ENCODE results near the gene UBXN2A. TPM values are rescaled to one million over a fixed set of nuclear protein-coding genes. Genes with fewer than 3 reads are reported as not detected.

Gene UBXN2A
- total RNA-seq, 2 donors from 2014 or later: 12.0 to 13.9 TPM

DNA sequence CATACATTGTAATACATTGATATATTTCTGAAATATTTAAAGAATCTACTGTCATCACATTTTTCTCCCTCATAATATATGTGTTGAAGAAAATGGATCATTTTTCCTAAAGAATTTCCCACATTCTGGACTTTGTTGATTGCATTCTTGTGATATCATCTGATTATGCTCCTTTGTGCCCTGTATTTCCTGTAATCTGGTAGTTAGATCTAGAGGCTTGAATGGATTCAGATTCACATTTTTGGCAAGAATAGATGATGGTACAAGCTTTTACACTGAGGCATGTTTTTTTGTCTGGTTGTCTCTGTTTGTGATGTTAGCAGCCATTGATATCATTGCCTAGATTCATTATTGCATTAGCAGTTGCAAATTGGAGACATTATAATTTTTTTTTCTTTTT is 13.4 kb downstream of the UBXN2A start:
- DNase-seq: no peak
- Mint-ChIP-seq H3K27me3 (no peaks in the 10 kb centered on the region), H3K27ac (peak overlapping the region; percentile 45), H3K36me3 (ENCODE audit: low read depth) (no peaks in the 10 kb centered on the region), H3K4me1 (no peaks in the 10 kb centered on the region), H3K4me3 (no peak overlapping the region)
- no peaks in the 10 kb centered on the region for H3K9me3 ChIP-seq (ENCODE audit: control insufficient read depth, low read length, poor library complexity, severe bottlenecking)
- no peak for ATAC-seq

- Mint-ChIP-seq H3K36me3 (ENCODE audit: low read depth) (no peaks in the 10 kb centered on the region), H3K4me3 (no peak overlapping the region), H3K27me3 (no peaks in the 10 kb centered on the region), H3K27ac (peak overlapping the region; percentile 45), H3K4me1 (no peaks in the 10 kb centered on the region)
- no peak for DNase-seq
- ATAC-seq: no peak
- no peaks in the 10 kb centered on the region for H3K9me3 ChIP-seq (ENCODE audit: control insufficient read depth, low read length, poor library complexity, severe bottlenecking)
Observed at GRCh38 chr2:23954325-23955014, 14.2 kb downstream of the UBXN2A start.

- no peak overlapping the region for H3K4me3 Mint-ChIP-seq
- H3K36me3 Mint-ChIP-seq (ENCODE audit: low read depth): peaks cover 4% of the 10 kb centered on the region
- H3K27ac Mint-ChIP-seq: no peak overlapping the region
- DNase-seq (no peak), ATAC-seq (no peak)
- peaks cover 2% of the 10 kb centered on the region for H3K4me1 Mint-ChIP-seq
- no peaks in the 10 kb centered on the region for H3K9me3 ChIP-seq (ENCODE audit: control insufficient read depth, low read length, poor library complexity, severe bottlenecking)
- no peaks in the 10 kb centered on the region for H3K27me3 Mint-ChIP-seq
Observed at GRCh38 chr2:23967846-23968245, 27.6 kb downstream of the UBXN2A start.

GRCh38 chr2:23976883-23977282 is 36.6 kb downstream of the UBXN2A start:
- Mint-ChIP-seq H3K4me1 (no peaks in the 10 kb centered on the region), H3K36me3 (ENCODE audit: low read depth) (no peaks in the 10 kb centered on the region), H3K27ac (no peak overlapping the region), H3K4me3 (no peak overlapping the region), H3K27me3 (no peaks in the 10 kb centered on the region)
- DNase-seq (no peak), ATAC-seq (no peak)
- H3K9me3 ChIP-seq (ENCODE audit: control insufficient read depth, low read length, poor library complexity, severe bottlenecking): no peaks in the 10 kb centered on the region

GRCh38 chr2:23988371-23988770 is 48.1 kb downstream of the UBXN2A start:
- DNase-seq (no peak), ATAC-seq (peak; percentile 61)
- no peaks in the 10 kb centered on the region for H3K9me3 ChIP-seq (ENCODE audit: control insufficient read depth, low read length, poor library complexity, severe bottlenecking)
- H3K4me3 Mint-ChIP-seq: no peak overlapping the region
- peaks cover 4% of the 10 kb centered on the region for H3K4me1 Mint-ChIP-seq
- H3K27me3 Mint-ChIP-seq: no peaks in the 10 kb centered on the region
- no peak overlapping the region for H3K27ac Mint-ChIP-seq
- H3K36me3 Mint-ChIP-seq (ENCODE audit: low read depth): peaks cover 3% of the 10 kb centered on the region

- H3K27me3 Mint-ChIP-seq: no peaks in the 10 kb centered on the region
- H3K36me3 Mint-ChIP-seq (ENCODE audit: low read depth): peaks cover 3% of the 10 kb centered on the region
- no peak overlapping the region for H3K4me3 Mint-ChIP-seq
- peaks cover 7% of the 10 kb centered on the region for H3K4me1 Mint-ChIP-seq
- no peaks in the 10 kb centered on the region for H3K9me3 ChIP-seq (ENCODE audit: control insufficient read depth, low read length, poor library complexity, severe bottlenecking)
- no peak for ATAC-seq
- peak overlapping the region; percentile 80 for H3K27ac Mint-ChIP-seq
- no peak for DNase-seq
Observed at GRCh38 chr2:23992931-23993330, 52.7 kb downstream of the UBXN2A start.

- no peaks in the 10 kb centered on the region for H3K27me3 Mint-ChIP-seq
Observed at GRCh38 chr2:23993736-23994269, 53.5 kb downstream of the UBXN2A start.

DNA sequence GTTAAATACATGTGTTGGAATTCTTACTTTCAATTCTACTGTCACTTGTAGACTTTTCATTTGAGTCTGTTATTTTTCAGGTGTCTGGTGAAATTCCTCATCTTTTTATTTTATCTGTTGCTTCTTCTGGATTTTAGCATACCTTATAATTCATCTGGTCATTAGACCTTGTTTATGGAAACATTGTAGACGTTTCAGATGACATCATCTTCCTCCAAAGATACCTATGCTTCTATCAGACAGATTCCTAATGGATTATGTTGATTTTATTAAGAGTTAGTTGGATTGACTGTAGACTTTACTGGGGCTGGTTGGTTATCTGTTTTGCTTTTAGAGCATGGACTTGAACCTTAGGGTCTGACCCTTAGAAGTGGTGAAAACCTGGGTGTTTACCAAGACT is 54.3 kb downstream of the UBXN2A start:
- no peaks in the 10 kb centered on the region for H3K27me3 Mint-ChIP-seq
- DNase-seq: no peak
- no peak for ATAC-seq
- H3K4me1 Mint-ChIP-seq: peaks cover 5% of the 10 kb centered on the region
- H3K36me3 Mint-ChIP-seq (ENCODE audit: low read depth): peaks cover 3% of the 10 kb centered on the region
- no peak overlapping the region for H3K27ac Mint-ChIP-seq
- H3K4me3 Mint-ChIP-seq: no peak overlapping the region
- H3K9me3 ChIP-seq (ENCODE audit: control insufficient read depth, low read length, poor library complexity, severe bottlenecking): no peaks in the 10 kb centered on the region

More at GRCh38 chr2:23993736-23994269, 53.5 kb downstream of the UBXN2A start:
- Mint-ChIP-seq H3K36me3 (ENCODE audit: low read depth) (peaks cover 3% of the 10 kb centered on the region), H3K27ac (no peak overlapping the region), H3K4me3 (no peak overlapping the region), H3K4me1 (peaks cover 5% of the 10 kb centered on the region)
- H3K9me3 ChIP-seq (ENCODE audit: control insufficient read depth, low read length, poor library complexity, severe bottlenecking): no peaks in the 10 kb centered on the region
- ATAC-seq (no peak), DNase-seq (no peak)

- Mint-ChIP-seq H3K4me3 (no peak overlapping the region), H3K36me3 (ENCODE audit: low read depth) (peaks cover 8% of the 10 kb centered on the region), H3K27ac (no peak overlapping the region), H3K4me1 (peaks cover 2% of the 10 kb centered on the region), H3K27me3 (peaks cover 32% of the 10 kb centered on the region)
- ATAC-seq: no peak
- DNase-seq: no peak
- H3K9me3 ChIP-seq (ENCODE audit: control insufficient read depth, low read length, poor library complexity, severe bottlenecking): no peaks in the 10 kb centered on the region
Observed at GRCh38 chr2:24007693-24008092, 67.4 kb downstream of the UBXN2A start.

GRCh38 chr2:24008672-24009366 is 68.6 kb downstream of the UBXN2A start:
- Mint-ChIP-seq H3K27ac (no peak overlapping the region), H3K36me3 (ENCODE audit: low read depth) (peaks cover 8% of the 10 kb centered on the region), H3K27me3 (peaks cover 39% of the 10 kb centered on the region), H3K4me3 (no peak overlapping the region), H3K4me1 (peaks cover 2% of the 10 kb centered on the region)
- H3K9me3 ChIP-seq (ENCODE audit: control insufficient read depth, low read length, poor library complexity, severe bottlenecking): no peaks in the 10 kb centered on the region
- DNase-seq (no peak), ATAC-seq (no peak)

- H3K9me3 ChIP-seq (ENCODE audit: control insufficient read depth, low read length, poor library complexity, severe bottlenecking): no peaks in the 10 kb centered on the region
- no peak for ATAC-seq
- Mint-ChIP-seq H3K4me1 (peaks cover 2% of the 10 kb centered on the region), H3K27me3 (peaks cover 39% of the 10 kb centered on the region), H3K36me3 (ENCODE audit: low read depth) (peaks cover 8% of the 10 kb centered on the region), H3K27ac (no peak overlapping the region), H3K4me3 (no peak overlapping the region)
- no peak for DNase-seq
Observed at GRCh38 chr2:24009367-24009679, 69.1 kb downstream of the UBXN2A start.

DNA sequence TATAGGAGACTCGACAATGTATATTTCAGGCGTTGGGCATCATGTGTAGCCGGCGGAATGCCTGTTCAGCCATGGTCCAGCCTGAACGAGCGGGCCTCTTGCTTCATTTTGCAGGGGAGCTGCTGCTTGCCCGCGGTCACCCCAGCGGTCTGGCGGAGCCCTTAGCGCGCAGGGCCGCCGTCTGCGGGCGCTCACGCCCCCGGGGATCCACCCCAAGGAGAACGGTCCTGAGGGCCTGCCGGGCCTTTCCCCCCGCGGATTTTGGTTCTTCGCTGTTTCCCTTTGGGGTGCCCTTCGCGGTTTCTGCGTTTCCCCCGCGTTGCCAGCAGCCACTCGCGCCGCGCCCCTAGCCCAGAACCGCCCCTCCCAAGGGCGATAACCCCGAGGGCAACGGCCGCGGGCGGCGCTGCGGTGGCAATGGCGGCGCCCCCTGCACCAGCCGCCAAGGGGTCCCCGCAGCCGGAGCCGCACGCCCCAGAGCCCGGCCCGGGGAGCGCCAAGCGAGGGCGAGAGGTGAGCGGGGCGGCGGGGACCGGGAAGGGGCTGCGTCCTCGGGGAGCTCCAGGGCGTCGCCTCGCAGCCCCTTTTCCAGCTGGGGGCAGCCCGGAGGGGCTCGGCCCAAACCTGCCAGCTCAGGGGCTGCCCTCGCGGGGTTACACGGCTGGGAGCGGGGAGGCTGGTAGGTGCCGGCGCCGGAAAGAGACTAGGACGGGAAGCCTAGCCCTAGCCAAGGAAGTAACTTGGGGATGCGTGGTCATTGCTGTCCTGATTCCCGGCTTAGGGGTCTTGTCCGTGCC is 69.6 kb downstream of the UBXN2A start, which contains the start of gene MFSD2B:
TSS of gene MFSD2B (plus strand) at position 406 of the 797 bp plus-strand sequence. CDS start at position 418, 12 bp downstream.
- H3K9me3 ChIP-seq (ENCODE audit: control insufficient read depth, low read length, poor library complexity, severe bottlenecking): no peaks in the 10 kb centered on the region
- H3K27ac Mint-ChIP-seq: no peak within 1 kb of the TSS
- peaks cover 8% of the 10 kb centered on the region for H3K36me3 Mint-ChIP-seq (ENCODE audit: low read depth)
- H3K27me3 Mint-ChIP-seq: peaks cover 39% of the 10 kb centered on the region
- peak; percentile 21 for ATAC-seq
- H3K4me3 Mint-ChIP-seq: no peak within 1 kb of the TSS
- H3K4me1 Mint-ChIP-seq: peaks cover 2% of the 10 kb centered on the region
- DNase-seq: no peak

Measured in T-helper 17 cell (primary cell).